GM20000 (cell line): ENCODE measurements around the gene DGCR8.

ENCODE experiments used
- DNase-seq: peaks from one replicate; pipeline ENCODE4 v3.0.0; 2012; ENCODE audit warnings: low spot score
- TF ChIP-seq, protein P1 (sequence below): IDR thresholded peaks from 2 replicates; pipeline ENCODE4 v1.5.1; 2012; ENCODE audit warnings: mild to moderate bottlenecking, control low read depth; ENCODE audit errors: extremely low read depth, missing control alignments

The DGCR8 gene

DNA sequence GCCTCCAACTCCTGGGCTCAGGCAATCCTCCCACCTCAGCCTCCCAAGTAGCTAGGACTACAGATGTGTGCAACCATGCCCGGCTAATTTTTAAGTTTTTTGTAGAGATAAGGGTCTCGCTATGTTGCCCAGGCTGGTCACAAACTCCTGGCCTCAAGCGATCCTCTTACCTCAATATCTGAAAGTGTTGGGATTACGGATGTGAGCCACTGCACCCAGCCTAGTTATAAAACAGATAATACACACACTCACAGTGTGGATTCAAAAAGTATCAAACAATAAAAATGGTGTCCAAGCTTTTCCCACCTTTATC lies 71.2 kb downstream of the DGCR8 start:
- no peak for DNase-seq
- TF ChIP-seq, protein P1, sequence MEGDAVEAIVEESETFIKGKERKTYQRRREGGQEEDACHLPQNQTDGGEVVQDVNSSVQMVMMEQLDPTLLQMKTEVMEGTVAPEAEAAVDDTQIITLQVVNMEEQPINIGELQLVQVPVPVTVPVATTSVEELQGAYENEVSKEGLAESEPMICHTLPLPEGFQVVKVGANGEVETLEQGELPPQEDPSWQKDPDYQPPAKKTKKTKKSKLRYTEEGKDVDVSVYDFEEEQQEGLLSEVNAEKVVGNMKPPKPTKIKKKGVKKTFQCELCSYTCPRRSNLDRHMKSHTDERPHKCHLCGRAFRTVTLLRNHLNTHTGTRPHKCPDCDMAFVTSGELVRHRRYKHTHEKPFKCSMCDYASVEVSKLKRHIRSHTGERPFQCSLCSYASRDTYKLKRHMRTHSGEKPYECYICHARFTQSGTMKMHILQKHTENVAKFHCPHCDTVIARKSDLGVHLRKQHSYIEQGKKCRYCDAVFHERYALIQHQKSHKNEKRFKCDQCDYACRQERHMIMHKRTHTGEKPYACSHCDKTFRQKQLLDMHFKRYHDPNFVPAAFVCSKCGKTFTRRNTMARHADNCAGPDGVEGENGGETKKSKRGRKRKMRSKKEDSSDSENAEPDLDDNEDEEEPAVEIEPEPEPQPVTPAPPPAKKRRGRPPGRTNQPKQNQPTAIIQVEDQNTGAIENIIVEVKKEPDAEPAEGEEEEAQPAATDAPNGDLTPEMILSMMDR, result no peak

DNA sequence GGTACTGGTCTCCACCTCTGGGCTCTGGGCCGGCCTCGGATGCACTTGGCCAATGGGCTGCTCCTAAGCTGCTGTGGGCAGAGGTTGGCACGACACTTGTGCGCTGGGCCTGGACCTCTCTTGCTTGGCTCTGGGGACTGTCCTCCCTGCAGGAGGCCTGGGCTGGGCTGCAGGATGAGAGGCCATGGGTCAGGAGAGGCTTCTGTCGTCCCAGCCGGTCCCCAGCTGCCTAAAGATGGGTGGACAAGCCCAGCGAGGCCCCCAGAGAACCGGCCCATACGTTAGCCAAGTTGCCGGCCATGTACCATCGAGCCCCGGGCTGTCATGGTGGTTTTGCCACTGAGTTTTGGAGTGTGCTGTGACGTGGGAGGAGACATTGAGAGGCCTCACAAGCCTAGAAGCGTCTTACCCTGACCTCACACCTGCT lies 72.4 kb downstream of the DGCR8 start:
- TF ChIP-seq, protein P1, result no peak
- DNase-seq, result no peak

DNA sequence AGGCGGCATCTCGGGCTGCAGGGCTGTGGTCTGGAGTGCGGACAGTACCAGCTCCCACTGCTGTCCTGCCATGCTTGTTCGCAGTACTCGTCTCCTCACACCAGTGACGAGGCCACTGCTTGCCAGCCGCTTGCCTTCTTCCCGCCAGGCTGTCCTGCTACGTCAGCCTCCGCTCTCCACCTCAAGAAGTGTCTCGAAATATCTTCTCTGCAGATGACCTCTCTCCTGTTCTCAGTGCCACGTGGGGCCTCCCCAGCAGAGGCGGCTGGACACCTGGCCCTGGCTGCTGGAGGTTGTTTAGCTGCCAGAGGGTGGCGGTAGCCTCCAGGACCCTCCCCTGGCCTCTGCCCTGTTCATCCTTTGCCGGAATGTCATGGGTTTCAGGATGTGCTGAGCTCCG lies 73.9 kb downstream of the DGCR8 start:
- DNase-seq, result no peak
- TF ChIP-seq, protein P1, result no peak

DNA sequence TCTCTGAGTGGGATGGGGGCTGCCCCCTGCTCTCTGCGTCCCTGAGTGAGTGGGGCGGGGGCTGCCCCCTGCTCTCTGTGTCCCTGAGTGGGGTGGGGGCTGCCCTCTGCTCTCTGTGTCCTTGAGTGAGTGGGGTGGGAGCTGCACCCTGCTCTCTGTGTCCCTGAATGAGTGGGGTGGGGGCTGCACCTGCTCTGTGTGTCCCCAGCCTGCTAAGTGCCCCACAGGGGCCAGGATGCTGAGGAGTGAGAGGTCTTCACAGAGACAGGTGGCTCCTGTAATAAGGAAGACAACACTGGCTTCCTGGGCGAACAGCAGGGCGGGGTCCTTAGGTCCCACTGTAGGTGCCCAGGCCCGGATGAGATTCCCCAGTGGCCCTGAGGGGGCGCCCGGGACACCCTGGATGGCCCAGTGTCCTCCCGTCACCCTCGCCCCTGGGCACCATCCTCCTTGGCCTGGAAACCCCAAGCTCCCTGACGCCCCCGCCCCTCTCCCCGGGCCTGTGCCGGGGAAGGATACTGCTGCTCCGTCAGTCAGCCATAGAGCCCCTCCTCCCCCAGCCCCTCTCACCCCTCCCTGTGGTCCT lies 74.7 kb downstream of the DGCR8 start:
- DNase-seq, result no peak
- TF ChIP-seq, protein P1, result no peak

DNA sequence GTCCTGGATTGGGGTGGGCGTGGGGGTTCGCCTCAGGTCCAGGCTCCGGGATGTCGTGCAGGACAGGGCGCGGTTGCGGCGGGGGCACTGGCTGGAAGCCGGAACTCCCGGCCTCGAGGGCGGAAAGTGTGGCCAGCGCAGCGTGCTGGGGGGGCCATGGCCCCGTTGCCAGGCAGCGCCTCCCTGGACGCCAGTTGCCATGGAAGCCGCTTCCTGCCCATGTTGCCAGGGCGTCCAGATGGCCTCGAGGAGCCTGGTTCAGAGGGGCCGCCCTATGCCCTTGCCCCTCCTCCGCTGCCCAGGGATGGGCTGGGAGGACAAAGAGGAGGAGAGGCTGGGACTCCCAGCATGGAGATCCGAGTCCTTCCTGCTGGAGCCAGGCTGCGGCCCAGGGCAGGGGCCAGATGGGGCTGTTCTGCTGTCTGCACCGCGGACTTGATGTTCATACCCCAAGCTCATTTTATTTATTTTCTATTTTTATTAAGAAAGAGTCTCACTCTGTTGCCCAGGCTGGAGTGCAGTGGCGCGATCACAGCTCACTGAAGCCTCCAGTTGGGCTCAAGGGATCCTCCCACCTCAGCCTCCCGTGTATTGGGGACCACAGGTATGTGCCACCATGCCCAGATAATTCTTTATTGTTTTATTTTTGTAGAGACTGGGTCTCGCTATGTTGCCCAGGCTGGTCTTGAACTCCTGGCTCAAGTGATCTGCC lies 75.4 kb downstream of the DGCR8 start:
- DNase-seq, result no peak
- TF ChIP-seq, protein P1, result no peak

DNA sequence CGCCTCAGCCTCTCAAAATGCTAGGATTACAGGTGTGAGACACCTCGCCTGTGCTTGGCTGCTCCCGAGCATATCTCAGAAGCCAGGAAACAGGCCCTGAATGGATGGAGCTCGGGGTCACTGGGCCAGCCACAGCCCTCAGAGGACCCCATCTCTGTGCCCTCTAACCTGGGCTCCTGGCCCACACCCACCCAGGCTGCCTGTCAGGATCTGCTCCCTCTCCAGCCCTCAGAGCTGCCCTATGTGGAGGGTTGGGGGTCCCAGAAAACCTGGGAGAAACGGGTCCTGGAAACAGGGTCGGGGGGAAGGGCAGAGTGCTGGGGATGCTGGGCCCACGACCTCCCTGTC lies 76.0 kb downstream of the DGCR8 start:
- DNase-seq, result no peak
- TF ChIP-seq, protein P1, result no peak

DNA sequence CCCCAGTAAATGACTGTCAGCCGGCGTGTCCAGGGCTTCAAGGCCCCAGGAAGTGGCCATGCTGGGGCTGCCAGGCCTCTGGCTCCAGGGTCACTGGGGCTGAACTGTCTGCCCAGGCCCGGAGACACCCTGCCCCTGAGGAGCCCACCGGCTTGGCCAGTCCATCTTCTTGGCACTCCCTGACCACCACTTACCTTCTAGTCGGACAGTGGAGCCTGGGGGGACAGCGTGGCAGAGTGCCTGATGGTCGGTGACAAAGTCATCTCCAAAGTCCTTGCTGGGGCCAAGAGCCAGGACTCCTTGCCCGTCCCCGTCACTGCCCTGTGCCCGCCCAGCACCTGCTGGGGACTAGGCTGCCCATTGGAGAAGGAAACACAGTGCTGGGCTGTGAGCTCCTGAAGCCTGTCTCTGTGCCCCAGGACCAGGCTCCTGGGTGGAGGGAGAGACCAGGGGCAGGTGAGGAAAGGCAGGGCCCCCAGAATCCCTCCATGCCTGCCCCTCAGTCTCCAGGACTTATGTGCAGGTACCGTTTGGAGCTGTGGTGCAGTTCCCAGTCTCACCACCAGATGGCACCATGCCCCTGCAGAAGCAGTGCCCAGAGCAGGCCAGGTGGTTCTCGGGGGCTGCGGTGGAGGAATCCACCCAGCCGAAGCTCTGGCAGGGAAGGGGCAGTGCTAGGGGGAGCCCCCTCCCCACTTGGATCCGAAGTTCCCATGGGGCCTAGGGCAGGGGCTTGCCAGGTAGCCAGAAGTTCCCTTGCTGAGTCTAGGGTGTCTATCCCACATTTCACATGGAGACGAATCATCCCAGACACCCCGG lies 76.8 kb downstream of the DGCR8 start:
- DNase-seq, result peak; percentile 93
- TF ChIP-seq, protein P1, result peak; percentile 98
